BE2C (cell line): ENCODE measurements around the gene CLDND2.

Experiments used
- DNase-seq: peaks from one replicate; pipeline ENCODE4 v3.0.0-alpha.2; 2020
- H3K27me3 ChIP-seq: fragments of 250-450 bp; sonication (Bioruptor Pico); 2 replicates; pipeline ENCODE4 v1.5.1; 2020; ENCODE audit warnings: mild to moderate bottlenecking
- H3K36me3 ChIP-seq: fragments of 250-450 bp; sonication (Bioruptor Pico); 2 replicates; pipeline ENCODE4 v1.5.1; 2020; ENCODE audit warnings: mild to moderate bottlenecking
- H3K4me1 ChIP-seq: fragments of 250-450 bp; sonication (Bioruptor Pico); 2 replicates; pipeline ENCODE4 v1.5.1; 2020
- H3K4me3 ChIP-seq: 2 replicates; pipeline ENCODE4 v1.5.1; 2011; ENCODE audit warnings: low read depth, low read length
- H3K9me3 ChIP-seq: fragments of 250-450 bp; sonication (Bioruptor Pico); 2 replicates; pipeline ENCODE4 v1.5.1; 2020
- CTCF ChIP-seq: IDR thresholded peaks from 2 replicates; pipeline ENCODE4 v1.5.1; 2012; ENCODE audit warnings: mild to moderate bottlenecking, low read depth, low read length

CLDND2 gene

GRCh38 chr19:51386882-51387520 is 18.2 kb upstream of the CLDND2 start:
- Histone ChIP-seq H3K27me3 (no peaks in the 10 kb centered on the region), H3K4me3 (no peak overlapping the region), H3K9me3 (no peaks in the 10 kb centered on the region), H3K36me3 (no peaks in the 10 kb centered on the region), H3K4me1 (no peaks in the 10 kb centered on the region)
- no peak for DNase-seq
- no peak for TF ChIP-seq CTCF

- Histone ChIP-seq H3K9me3 (no peaks in the 10 kb centered on the region), H3K4me3 (no peak overlapping the region), H3K36me3 (no peaks in the 10 kb centered on the region), H3K4me1 (no peaks in the 10 kb centered on the region), H3K27me3 (no peaks in the 10 kb centered on the region)
- no peak for DNase-seq
- TF ChIP-seq CTCF = no peak
Measured at GRCh38 chr19:51382004-51382403, 13.2 kb upstream of the CLDND2 start.

GRCh38 chr19:51380379-51380778 is 11.6 kb upstream of the CLDND2 start:
- H3K27me3 ChIP-seq = no peaks in the 10 kb centered on the region
- H3K9me3 ChIP-seq = no peaks in the 10 kb centered on the region
- no peak for TF ChIP-seq CTCF
- H3K4me1 ChIP-seq = no peaks in the 10 kb centered on the region
- no peak for DNase-seq
- no peak overlapping the region for H3K4me3 ChIP-seq
- H3K36me3 ChIP-seq = no peaks in the 10 kb centered on the region

- H3K36me3 ChIP-seq = no peaks in the 10 kb centered on the region
- DNase-seq = no peak
- H3K9me3 ChIP-seq = no peaks in the 10 kb centered on the region
- no peak overlapping the region for H3K4me3 ChIP-seq
- no peaks in the 10 kb centered on the region for H3K4me1 ChIP-seq
- H3K27me3 ChIP-seq = no peaks in the 10 kb centered on the region
- TF ChIP-seq CTCF = no peak
Measured at GRCh38 chr19:51377422-51377821, 8.6 kb upstream of the CLDND2 start.

- no peak overlapping the region for H3K4me3 ChIP-seq
- DNase-seq = no peak
- H3K9me3 ChIP-seq = no peaks in the 10 kb centered on the region
- H3K4me1 ChIP-seq = no peaks in the 10 kb centered on the region
- no peak for TF ChIP-seq CTCF
- no peaks in the 10 kb centered on the region for H3K27me3 ChIP-seq
- no peaks in the 10 kb centered on the region for H3K36me3 ChIP-seq
Measured at GRCh38 chr19:51375504-51376221, 6.9 kb upstream of the CLDND2 start.
